Activated B cell treated with CpG ODN at 0.5 μM for 24 hours (primary cell): ENCODE measurements around the gene SORBS1. TPM values are rescaled to one million over a fixed set of nuclear protein-coding genes. Genes with fewer than 3 reads are reported as not detected.

Experiments used
- ATAC-seq: fragments of 200-7000 bp; cut with Tn5 transposase; one replicate; pipeline ENCODE4 v1.10.0; 2021; ENCODE audit warnings: low read depth, mild to moderate bottlenecking, moderate library complexity
- CTCF ChIA-PET: fragments of 350-600 bp; sonication (Branson Sonifier 250); formaldehyde crosslinking; loops from one replicate; lab custom pipeline; 2021; ENCODE audit warnings: antibody characterized with exemption; lab: Charles Lee
- POLR2A ChIA-PET: fragments of 350-600 bp; sonication (Branson Sonifier 250); formaldehyde crosslinking; loops from one replicate; lab custom pipeline; 2021; ENCODE audit warnings: antibody characterized with exemption; lab: Charles Lee
- DNase-seq: peaks from one replicate; pipeline ENCODE4 v3.0.0; 2022
- H3K27ac Mint-ChIP-seq: one replicate; pipeline ENCODE4 v1.8.0; 2020; ENCODE audit warnings: mixed read lengths
- H3K27me3 Mint-ChIP-seq: one replicate; pipeline ENCODE4 v1.8.0; 2021; ENCODE audit warnings: mixed read lengths
- H3K36me3 Mint-ChIP-seq: one replicate; pipeline ENCODE4 v1.8.0; 2021; ENCODE audit warnings: low read depth, mixed read lengths
- H3K4me1 Mint-ChIP-seq: one replicate; pipeline ENCODE4 v1.8.0; 2021; ENCODE audit warnings: mixed read lengths
- H3K4me3 Mint-ChIP-seq: one replicate; pipeline ENCODE4 v1.8.0; 2020; ENCODE audit warnings: mild to moderate bottlenecking, mixed read lengths
- H3K9me3 Mint-ChIP-seq: one replicate; pipeline ENCODE4 v1.8.0; 2020; ENCODE audit warnings: mixed read lengths
- CTCF ChIP-seq: fragments of 200-600 bp; IDR thresholded peaks from one replicate; pipeline ENCODE4 v1.8.0; 2022; ENCODE audit warnings: antibody characterized with exemption, mild to moderate bottlenecking
- intact Hi-C: fragments of 100-400 bp; cut with micrococcal nuclease; formaldehyde crosslinking; loops from one replicate; pipeline ENCODE4 v1.15.1; 2024
- total RNA-seq: library from RNA; stranded (reverse); gene quantifications from 2 replicates; pipeline ENCODE4 v1.2.3, GENCODE V29; 2022

The SORBS1 gene
- total RNA-seq, 1 donor from 2014 or later: 0.42 TPM

DNA sequence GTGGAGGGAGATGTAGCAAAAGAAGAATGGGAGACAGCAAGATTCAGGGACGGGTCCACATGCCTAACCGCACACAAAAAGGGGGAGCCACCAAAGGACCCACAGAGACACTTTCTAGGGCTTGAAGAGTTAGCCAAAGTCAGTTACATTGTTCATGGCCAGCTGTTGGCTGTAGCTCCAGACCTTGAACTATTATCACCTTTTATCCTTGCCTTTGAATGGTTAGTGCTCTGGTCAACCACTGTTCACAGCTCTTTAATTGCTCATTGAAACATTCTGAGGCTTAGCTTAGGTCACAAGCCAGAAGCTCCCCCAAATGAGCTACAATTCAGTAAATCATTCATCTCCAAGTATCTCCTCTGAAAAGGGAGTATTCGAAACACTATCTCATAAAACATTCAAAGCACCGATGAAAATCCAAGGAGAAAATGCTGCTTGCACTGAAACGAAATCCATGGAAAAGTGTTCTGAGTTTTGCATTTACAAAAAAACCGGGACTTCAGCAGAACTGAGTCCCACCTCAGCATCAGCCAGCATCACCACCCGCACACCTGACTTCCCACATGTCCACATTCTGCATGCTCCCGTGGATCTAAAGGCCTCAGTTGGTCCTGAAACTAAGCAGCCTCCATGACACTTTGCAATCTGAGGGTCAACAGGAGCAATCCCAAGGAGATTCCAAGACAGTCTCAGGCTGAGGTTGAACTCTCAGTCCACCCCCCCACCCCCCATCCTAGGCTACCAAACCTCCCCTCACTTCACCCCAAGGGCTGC, 4.0 kb downstream of the SORBS1 start:
- POLR2A ChIA-PET: no interaction called here
- no peak for TF ChIP-seq CTCF
- Mint-ChIP-seq H3K4me3 (no peak overlapping the region), H3K27me3 (peaks cover 17% of the 10 kb centered on the region), H3K27ac (no peak overlapping the region), H3K36me3 (peaks cover 4% of the 10 kb centered on the region), H3K4me1 (peaks cover 10% of the 10 kb centered on the region), H3K9me3 (peaks cover 3% of the 10 kb centered on the region)
- ATAC-seq: no peak
- CTCF ChIA-PET: no interaction called here
- intact Hi-C loops: no loop called here
- DNase-seq: no peak

DNA sequence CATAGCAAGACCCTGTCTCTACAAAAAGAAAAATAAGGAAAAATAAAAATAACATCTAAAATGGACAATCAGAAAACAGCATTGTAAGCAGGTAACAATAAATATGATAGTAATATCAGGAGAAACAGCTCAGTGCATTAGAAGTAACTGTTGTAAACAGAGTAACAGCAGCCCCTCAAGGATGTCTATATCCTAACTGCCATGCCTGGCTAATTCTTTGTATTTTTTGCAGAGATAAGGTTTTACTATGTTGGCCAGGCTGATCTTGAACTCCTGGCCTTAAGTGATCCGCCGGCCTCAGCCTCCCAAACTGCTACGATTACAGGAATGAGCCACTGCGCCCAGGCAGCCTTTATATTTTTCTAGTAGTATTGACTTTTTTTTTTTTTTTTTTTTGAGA, 7.5 kb downstream of the SORBS1 start:
- Mint-ChIP-seq H3K4me3 (no peak overlapping the region), H3K27me3 (peaks cover 29% of the 10 kb centered on the region), H3K4me1 (no peaks in the 10 kb centered on the region), H3K9me3 (peaks cover 3% of the 10 kb centered on the region), H3K36me3 (no peaks in the 10 kb centered on the region), H3K27ac (no peak overlapping the region)
- TF ChIP-seq CTCF: no peak
- ChIA-PET POLR2A (no interaction called here), CTCF (no interaction called here)
- DNase-seq (no peak), ATAC-seq (no peak)
- intact Hi-C loops: no loop called here

GRCh38 chr10:95552679-95553342, 8.4 kb downstream of the SORBS1 start:
- Mint-ChIP-seq H3K36me3 (no peaks in the 10 kb centered on the region), H3K4me1 (no peaks in the 10 kb centered on the region), H3K9me3 (peaks cover 3% of the 10 kb centered on the region), H3K27ac (no peak overlapping the region), H3K4me3 (no peak overlapping the region), H3K27me3 (peaks cover 28% of the 10 kb centered on the region)
- DNase-seq: no peak
- POLR2A ChIA-PET: no interaction called here
- ATAC-seq: no peak
- TF ChIP-seq CTCF: no peak
- intact Hi-C loops: no loop called here
- CTCF ChIA-PET: no interaction called here

DNA sequence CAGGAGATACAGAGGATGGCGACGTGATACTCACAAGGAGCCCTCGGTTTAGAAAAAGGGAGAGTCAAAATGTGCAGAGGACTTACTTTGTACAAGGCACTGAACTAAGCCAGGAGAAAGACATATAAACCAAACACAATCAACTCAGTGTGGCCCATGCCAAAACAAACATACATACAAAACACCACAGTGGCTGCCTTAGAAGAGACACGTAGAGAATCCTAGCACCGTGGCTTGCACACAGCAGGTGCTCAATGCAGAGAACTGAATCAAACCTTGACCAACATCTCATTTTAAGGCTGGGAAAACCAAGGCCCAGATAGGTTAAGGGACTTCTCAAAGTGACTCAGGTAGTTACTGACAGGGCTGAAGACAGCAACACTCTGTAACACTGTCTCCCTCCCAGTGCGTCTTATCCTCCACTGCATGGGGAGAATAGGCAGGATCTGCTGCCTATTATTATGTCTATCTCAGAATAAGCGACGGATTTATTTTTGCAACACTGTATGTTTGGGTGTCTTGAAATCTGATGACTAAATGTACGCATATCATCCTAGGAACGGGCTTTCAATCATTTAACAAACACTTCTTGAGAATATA, 11.0 kb downstream of the SORBS1 start:
- Mint-ChIP-seq H3K36me3 (no peaks in the 10 kb centered on the region), H3K27me3 (peaks cover 27% of the 10 kb centered on the region), H3K4me1 (no peaks in the 10 kb centered on the region), H3K27ac (no peak overlapping the region), H3K9me3 (peaks cover 3% of the 10 kb centered on the region), H3K4me3 (no peak overlapping the region)
- no peak for TF ChIP-seq CTCF
- ChIA-PET CTCF (no interaction called here), POLR2A (no interaction called here)
- ATAC-seq (no peak), DNase-seq (no peak)
- intact Hi-C loops: no loop called here

DNA sequence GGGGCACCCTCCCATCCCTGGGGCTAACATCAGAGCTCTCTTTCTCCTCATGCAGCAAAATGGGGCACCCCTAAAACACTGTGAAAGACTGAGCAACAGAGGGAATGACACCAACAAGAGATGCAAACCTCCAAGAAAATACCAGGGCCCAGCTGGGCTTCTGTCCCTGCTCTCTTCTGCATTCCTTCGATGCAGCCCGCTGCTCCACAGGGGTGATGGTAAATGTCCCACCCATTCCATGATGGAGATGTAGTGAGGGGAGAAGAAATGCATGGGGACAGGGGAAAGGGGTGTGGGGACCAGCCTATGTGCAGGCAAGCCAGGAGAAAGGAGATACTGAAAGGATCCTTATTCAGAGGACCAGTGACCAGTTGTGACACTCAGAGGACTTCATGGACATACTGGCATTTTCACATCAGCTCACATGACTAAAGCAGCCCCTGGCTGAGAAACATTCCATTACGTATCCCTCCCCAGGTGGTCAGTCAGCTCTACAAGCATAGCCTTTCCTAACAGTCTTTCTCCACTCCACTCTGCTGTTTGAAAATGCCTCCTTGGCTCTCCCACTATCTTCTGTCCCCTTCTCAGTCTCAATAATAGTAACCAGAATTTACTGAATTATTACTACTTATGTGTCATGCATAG, 13.3 kb downstream of the SORBS1 start:
- peaks cover 32% of the 10 kb centered on the region for H3K27me3 Mint-ChIP-seq
- no peak overlapping the region for H3K4me3 Mint-ChIP-seq
- TF ChIP-seq CTCF: no peak
- no peaks in the 10 kb centered on the region for H3K9me3 Mint-ChIP-seq
- DNase-seq (no peak), ATAC-seq (no peak)
- ChIA-PET CTCF (no interaction called here), POLR2A (interaction anchor here (0.7 kb wide), 1 partner anchor 15 kb away, joined by 3 read pairs; no protein-coding TSS in a partner anchor)
- H3K27ac Mint-ChIP-seq: no peak overlapping the region
- no peaks in the 10 kb centered on the region for H3K36me3 Mint-ChIP-seq
- intact Hi-C loops: no loop called here
- no peaks in the 10 kb centered on the region for H3K4me1 Mint-ChIP-seq
